HG02885 (cell line): ENCODE measurements around the gene CATSPER1.
"Not testable (repeated sequence)": the region's sequence is repeated elsewhere in the genome, so short reads cannot be mapped to it uniquely, and the experiment has no call there.

Experiments used
- ATAC-seq: cut with Tn5 transposase; IDR thresholded peaks from one replicate; pipeline ENCODE4 v1.9.1; 2021; ENCODE audit warnings: mild to moderate bottlenecking; ENCODE audit not compliant: unreplicated experiment, poor library complexity

The CATSPER1 gene

GRCh38 chr11:66052664-66052982 lies 26.3 kb upstream of the CATSPER1 start:
- ATAC-seq: no peak

- peak; percentile 96 for ATAC-seq
Measured at GRCh38 chr11:66051766-66052663, 25.7 kb upstream of the CATSPER1 start, which contains the start of gene SF3B2. Gene SF3B2, plus strand, starts transcription at chr11:66052364. Its CDS starts 21 bp downstream, at chr11:66052385.

GRCh38 chr11:66051371-66051765 lies 25.1 kb upstream of the CATSPER1 start:
- no peak for ATAC-seq

GRCh38 chr11:66050581-66051231 lies 24.4 kb upstream of the CATSPER1 start:
- no peak for ATAC-seq

- ATAC-seq: no peak
Measured at GRCh38 chr11:66048547-66049323, 22.5 kb upstream of the CATSPER1 start, which contains the start of gene GAL3ST3. Gene GAL3ST3, minus strand, starts transcription at chr11:66049161. Its CDS starts 3,746 bp downstream, at chr11:66045415.

- no peak for ATAC-seq
Measured at GRCh38 chr11:66047541-66048365, 21.5 kb upstream of the CATSPER1 start.

- no peak for ATAC-seq
Measured at GRCh38 chr11:66046901-66047300, 20.6 kb upstream of the CATSPER1 start.

- ATAC-seq: no peak
Measured at GRCh38 chr11:66045177-66045639, 18.9 kb upstream of the CATSPER1 start.

- ATAC-seq: no peak
Measured at GRCh38 chr11:66044757-66045156, 18.5 kb upstream of the CATSPER1 start.

- ATAC-seq: no peak
Measured at GRCh38 chr11:66042996-66043906, 17.0 kb upstream of the CATSPER1 start.

- no peak for ATAC-seq
Measured at GRCh38 chr11:66042227-66042995, 16.1 kb upstream of the CATSPER1 start.

GRCh38 chr11:66039765-66040164 lies 13.5 kb upstream of the CATSPER1 start:
- ATAC-seq: no peak

GRCh38 chr11:66037327-66037726 lies 11.0 kb upstream of the CATSPER1 start:
- ATAC-seq: no peak

- no peak for ATAC-seq
Measured at GRCh38 chr11:66036334-66036710, 10.0 kb upstream of the CATSPER1 start.

GRCh38 chr11:66035653-66036333 lies 9.5 kb upstream of the CATSPER1 start:
- no peak for ATAC-seq

GRCh38 chr11:66032957-66033735 lies 6.9 kb upstream of the CATSPER1 start:
- no peak for ATAC-seq

- not testable (repeated sequence) for ATAC-seq
Measured at GRCh38 chr11:66023186-66023440, 3.2 kb downstream of the CATSPER1 start.
